Type B pancreatic cell (in vitro differentiated cells): Measurements from ENCODE around the gene XYLT1. TPM values are rescaled to one million over a fixed set of nuclear protein-coding genes. Genes with fewer than 3 reads are reported as not detected.

Source experiments
- DNase-seq: peaks from one replicate; pipeline ENCODE4 v3.0.0; 2021; ENCODE audit warnings: mixed read lengths; ENCODE audit not compliant: unreplicated experiment; ENCODE audit errors: extremely low spot score
- H3K27ac Mint-ChIP-seq: 2 replicates; pipeline ENCODE4 v1.8.0; 2021; ENCODE audit warnings: mild to moderate bottlenecking, mixed read lengths
- H3K27me3 Mint-ChIP-seq: 2 replicates; pipeline ENCODE4 v1.8.0; 2021; ENCODE audit warnings: mixed read lengths
- H3K36me3 Mint-ChIP-seq: 2 replicates; pipeline ENCODE4 v1.8.0; 2021; ENCODE audit warnings: mixed read lengths
- H3K4me1 Mint-ChIP-seq: one replicate; pipeline ENCODE4 v1.8.0; 2021; ENCODE audit warnings: mixed read lengths; ENCODE audit not compliant: unreplicated experiment
- H3K4me3 Mint-ChIP-seq: 2 replicates; pipeline ENCODE4 v1.8.0; 2021; ENCODE audit warnings: mild to moderate bottlenecking, mixed read lengths
- H3K9me3 Mint-ChIP-seq: 2 replicates; pipeline ENCODE4 v1.8.0; 2021; ENCODE audit warnings: mixed read lengths
- total RNA-seq: library from RNA; stranded (reverse); gene quantifications from 2 replicates; pipeline ENCODE4 v1.2.1, GENCODE V29; 2021; ENCODE audit warnings: low replicate concordance
- TF ChIP-seq, protein P1 (sequence below): fragments of 200-600 bp; sonication (generic); conservative IDR thresholded peaks from 2 replicates; pipeline ENCODE4 v1.5.0; 2021; ENCODE audit warnings: antibody characterized with exemption, mild to moderate bottlenecking

The XYLT1 gene
- total RNA-seq, 1 donor from 2014 or later: 14.9 TPM

DNA sequence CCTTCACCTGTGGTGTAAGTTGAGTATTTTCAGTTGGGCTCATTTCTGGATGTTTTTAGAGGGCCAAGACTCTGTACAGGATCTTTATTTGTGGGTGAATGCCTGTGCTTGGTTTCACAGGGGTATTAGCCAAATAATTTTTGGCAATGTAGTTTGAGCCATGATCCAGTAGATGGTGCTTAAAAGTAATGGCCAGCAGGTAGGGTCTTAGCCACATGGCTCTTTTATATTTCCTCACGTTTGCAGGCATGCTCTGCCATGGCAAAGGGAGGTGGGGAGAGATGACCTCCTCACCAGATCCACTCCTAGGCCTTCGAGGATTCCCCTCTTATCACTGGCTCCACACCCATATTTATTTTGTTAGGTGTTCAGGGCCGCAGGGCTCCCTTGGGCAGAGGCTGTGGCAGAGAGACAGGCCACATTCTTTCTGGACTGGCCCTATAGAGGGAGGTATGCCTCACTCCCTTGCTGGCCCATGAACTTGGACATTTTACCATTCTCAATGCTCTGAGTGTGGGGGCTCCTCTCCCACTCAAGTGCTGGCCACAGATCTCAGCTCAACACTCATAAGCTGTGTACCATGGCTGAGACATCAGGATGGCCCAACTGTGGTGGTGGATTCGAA, 417.1 kb downstream of the XYLT1 start:
- Mint-ChIP-seq H3K27ac (no peak overlapping the region), H3K36me3 (no peaks in the 10 kb centered on the region), H3K9me3 (no peaks in the 10 kb centered on the region), H3K27me3 (no peaks in the 10 kb centered on the region), H3K4me1 (no peaks in the 10 kb centered on the region), H3K4me3 (no peak overlapping the region)
- TF ChIP-seq, protein P1, sequence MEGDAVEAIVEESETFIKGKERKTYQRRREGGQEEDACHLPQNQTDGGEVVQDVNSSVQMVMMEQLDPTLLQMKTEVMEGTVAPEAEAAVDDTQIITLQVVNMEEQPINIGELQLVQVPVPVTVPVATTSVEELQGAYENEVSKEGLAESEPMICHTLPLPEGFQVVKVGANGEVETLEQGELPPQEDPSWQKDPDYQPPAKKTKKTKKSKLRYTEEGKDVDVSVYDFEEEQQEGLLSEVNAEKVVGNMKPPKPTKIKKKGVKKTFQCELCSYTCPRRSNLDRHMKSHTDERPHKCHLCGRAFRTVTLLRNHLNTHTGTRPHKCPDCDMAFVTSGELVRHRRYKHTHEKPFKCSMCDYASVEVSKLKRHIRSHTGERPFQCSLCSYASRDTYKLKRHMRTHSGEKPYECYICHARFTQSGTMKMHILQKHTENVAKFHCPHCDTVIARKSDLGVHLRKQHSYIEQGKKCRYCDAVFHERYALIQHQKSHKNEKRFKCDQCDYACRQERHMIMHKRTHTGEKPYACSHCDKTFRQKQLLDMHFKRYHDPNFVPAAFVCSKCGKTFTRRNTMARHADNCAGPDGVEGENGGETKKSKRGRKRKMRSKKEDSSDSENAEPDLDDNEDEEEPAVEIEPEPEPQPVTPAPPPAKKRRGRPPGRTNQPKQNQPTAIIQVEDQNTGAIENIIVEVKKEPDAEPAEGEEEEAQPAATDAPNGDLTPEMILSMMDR: peak; percentile 31
- DNase-seq: no peak
